Astrocyte (in vitro differentiated cells and primary cell): ENCODE results near the gene AHDC1. TPM values are rescaled to one million over a fixed set of nuclear protein-coding genes. Genes with fewer than 3 reads are reported as not detected.

Source experiments
- DNase-seq: peaks from one replicate; pipeline ENCODE4 v3.0.0-alpha.2; 2010; ENCODE audit warnings: low read depth
- FAIRE-seq: peaks from 2 replicates; lab custom pipeline; 2011; peaks lifted over from hg19 to GRCh38; lab: Jason Lieb, UNC
- H2AFZ ChIP-seq: 2 replicates; pipeline ENCODE4 v1.6.0; 2012; ENCODE audit warnings: low read depth, low read length, inconsistent platforms
- H3K27ac ChIP-seq: 2 replicates; pipeline ENCODE4 v1.5.1; 2011; ENCODE audit warnings: low read depth, low read length, inconsistent platforms
- H3K27me3 ChIP-seq: 2 replicates; pipeline ENCODE4 v1.6.0; 2011; ENCODE audit warnings: low read length, inconsistent platforms; ENCODE audit not compliant: insufficient read depth
- H3K36me3 ChIP-seq: 2 replicates; pipeline ENCODE4 v1.5.1; 2011; ENCODE audit warnings: low read length, inconsistent platforms; ENCODE audit not compliant: insufficient read depth
- H3K4me1 ChIP-seq: 2 replicates; pipeline ENCODE4 v1.5.1; 2011; ENCODE audit warnings: low read length, inconsistent platforms; ENCODE audit not compliant: insufficient read depth
- H3K4me2 ChIP-seq: 2 replicates; pipeline ENCODE4 v1.6.0; 2012; ENCODE audit warnings: low read length, inconsistent platforms
- H3K4me3 ChIP-seq: 2 replicates; pipeline ENCODE4 v1.5.1; 2011; ENCODE audit warnings: low read depth, mild to moderate bottlenecking, low read length, inconsistent platforms; ENCODE audit not compliant: insufficient read depth
- H3K79me2 ChIP-seq: 2 replicates; pipeline ENCODE4 v1.6.0; 2012; ENCODE audit warnings: mild to moderate bottlenecking, low read length, inconsistent platforms; ENCODE audit not compliant: insufficient read depth
- H3K9ac ChIP-seq: 2 replicates; pipeline ENCODE4 v1.6.0; 2012; ENCODE audit warnings: mild to moderate bottlenecking, low read length, inconsistent platforms
- H3K9me3 ChIP-seq: 2 replicates; pipeline ENCODE4 v1.5.1; 2012; ENCODE audit warnings: low read depth, mild to moderate bottlenecking, low read length, inconsistent platforms; ENCODE audit not compliant: insufficient read depth
- H4K20me1 ChIP-seq: 2 replicates; pipeline ENCODE4 v1.6.0; 2012; ENCODE audit warnings: low read length, inconsistent platforms; ENCODE audit not compliant: insufficient read depth
- H3K27ac Mint-ChIP-seq: one replicate; pipeline ENCODE4 v1.8.0; 2021; ENCODE audit warnings: mild to moderate bottlenecking, mixed read lengths; ENCODE audit not compliant: unreplicated experiment
- H3K27me3 Mint-ChIP-seq: one replicate; pipeline ENCODE4 v1.8.0; 2021; ENCODE audit warnings: low read depth, mixed read lengths; ENCODE audit not compliant: unreplicated experiment
- H3K36me3 Mint-ChIP-seq: one replicate; pipeline ENCODE4 v1.8.0; 2021; ENCODE audit warnings: low read depth, mixed read lengths; ENCODE audit not compliant: unreplicated experiment
- H3K4me1 Mint-ChIP-seq: one replicate; pipeline ENCODE4 v1.8.0; 2021; ENCODE audit warnings: low read depth, mixed read lengths; ENCODE audit not compliant: unreplicated experiment
- H3K4me3 Mint-ChIP-seq: one replicate; pipeline ENCODE4 v1.8.0; 2021; ENCODE audit warnings: mild to moderate bottlenecking, moderate library complexity, mixed read lengths; ENCODE audit not compliant: unreplicated experiment
- H3K9me3 Mint-ChIP-seq: one replicate; pipeline ENCODE4 v1.8.0; 2021; ENCODE audit warnings: mild to moderate bottlenecking, mixed read lengths; ENCODE audit not compliant: unreplicated experiment
- CTCF ChIP-seq: IDR thresholded peaks from 2 replicates; pipeline ENCODE4 v1.5.1; 2011; ENCODE audit warnings: low read depth, mild to moderate bottlenecking, inconsistent platforms, low read length, moderate library complexity; ENCODE audit not compliant: insufficient read depth
- EZH2 ChIP-seq: IDR thresholded peaks from 2 replicates; pipeline ENCODE4 v1.6.1; 2012; ENCODE audit warnings: mild to moderate bottlenecking, low read length, inconsistent platforms; ENCODE audit not compliant: insufficient read depth
- total RNA-seq: library from RNA; stranded (reverse); gene quantifications from 2 replicates; pipeline ENCODE4 v1.2.1, GENCODE V29; 2021

The AHDC1 gene
- total RNA-seq, 1 donor from 2014 or later: 75.7 TPM

GRCh38 chr1:27598295-27598687 lies 5.7 kb downstream of the AHDC1 start:
- no peaks in the 10 kb centered on the region for H3K9me3 ChIP-seq
- peak overlapping the region; percentile 20 for H3K9ac ChIP-seq
- H2AFZ ChIP-seq: no peak overlapping the region
- DNase-seq (no peak), FAIRE-seq (no peak)
- Mint-ChIP-seq H3K27me3 (no peaks in the 10 kb centered on the region), H3K4me3 (peak overlapping the region; percentile 94), H3K36me3 (no peaks in the 10 kb centered on the region), H3K27ac (no peak overlapping the region), H3K9me3 (no peaks in the 10 kb centered on the region), H3K4me1 (peaks cover 22% of the 10 kb centered on the region)
- H3K4me3 ChIP-seq: no peak overlapping the region
- peaks cover 95% of the 10 kb centered on the region for H4K20me1 ChIP-seq
- no peaks in the 10 kb centered on the region for H3K27me3 ChIP-seq
- H3K36me3 ChIP-seq: no peaks in the 10 kb centered on the region
- no peak overlapping the region for H3K27ac ChIP-seq
- peak overlapping the region; percentile 97 for H3K4me2 ChIP-seq
- TF ChIP-seq EZH2 (no peak), CTCF (no peak)
- peaks cover 98% of the 10 kb centered on the region for H3K79me2 ChIP-seq
- peaks cover 81% of the 10 kb centered on the region for H3K4me1 ChIP-seq

- Histone ChIP-seq H2AFZ (no peak overlapping the region), H3K9me3 (no peaks in the 10 kb centered on the region), H3K27ac (no peak overlapping the region), H3K36me3 (no peaks in the 10 kb centered on the region), H3K9ac (peak overlapping the region; percentile 17), H3K27me3 (no peaks in the 10 kb centered on the region), H3K4me3 (no peak overlapping the region), H3K79me2 (peaks cover 100% of the 10 kb centered on the region), H4K20me1 (peaks cover 100% of the 10 kb centered on the region), H3K4me1 (peaks cover 87% of the 10 kb centered on the region), H3K4me2 (peak overlapping the region; percentile 97)
- Mint-ChIP-seq H3K27me3 (no peaks in the 10 kb centered on the region), H3K4me1 (peaks cover 26% of the 10 kb centered on the region), H3K36me3 (no peaks in the 10 kb centered on the region), H3K27ac (peak overlapping the region; percentile 42), H3K9me3 (no peaks in the 10 kb centered on the region), H3K4me3 (peak overlapping the region; percentile 62)
- TF ChIP-seq EZH2 (no peak), CTCF (no peak)
- DNase-seq (peak; percentile 66), FAIRE-seq (no peak)
These were observed 6.2 kb downstream of the AHDC1 start for GRCh38 chr1:27597516-27598294.

GRCh38 chr1:27596986-27597385 lies 7.0 kb downstream of the AHDC1 start:
- no peaks in the 10 kb centered on the region for H3K27me3 Mint-ChIP-seq
- no peak overlapping the region for H3K27ac Mint-ChIP-seq
- Histone ChIP-seq H3K36me3 (no peaks in the 10 kb centered on the region), H3K9ac (no peak overlapping the region), H3K79me2 (peaks cover 99% of the 10 kb centered on the region), H3K4me1 (peaks cover 88% of the 10 kb centered on the region), H3K4me3 (no peak overlapping the region), H2AFZ (no peak overlapping the region), H3K27me3 (no peaks in the 10 kb centered on the region), H3K27ac (no peak overlapping the region), H3K4me2 (peak overlapping the region; percentile 97), H3K9me3 (no peaks in the 10 kb centered on the region), H4K20me1 (peaks cover 100% of the 10 kb centered on the region)
- TF ChIP-seq EZH2 (no peak), CTCF (no peak)
- H3K36me3 Mint-ChIP-seq: no peaks in the 10 kb centered on the region
- FAIRE-seq (no peak), DNase-seq (no peak)
- H3K4me1 Mint-ChIP-seq: peaks cover 29% of the 10 kb centered on the region
- H3K4me3 Mint-ChIP-seq: no peak overlapping the region
- H3K9me3 Mint-ChIP-seq: no peaks in the 10 kb centered on the region
